Pancreas (tissue), 10 donors: Measurements from ENCODE around the gene UBIAD1. TPM values are rescaled to one million over a fixed set of nuclear protein-coding genes. Genes with fewer than 3 reads are reported as not detected.

Experiments used
- ATAC-seq, 4 donors: fragments of 200-7000 bp; cut with Tn5 transposase; one replicate each; pipeline versions ENCODE4 v1.8.0 to v1.9.1; 2020; ENCODE audit warnings: mild to moderate bottlenecking in 4 of 4, moderate library complexity in 4 of 4
- DNase-seq, 6 donors: peaks; one replicate each; pipeline ENCODE4 v3.0.0-alpha.2; 2020
- FAIRE-seq: peaks from 2 replicates; lab custom pipeline; 2012; peaks lifted over from hg19 to GRCh38; lab: Jason Lieb, UNC
- H3K27ac ChIP-seq, 4 donors: fragments of 200-600 bp; sonication (generic); 1 replicate in 3 of 4; 2 replicates in 1 of 4; pipeline versions ENCODE4 v1.5.0 to v1.8.0; 2020
- H3K27me3 ChIP-seq, 4 donors: fragments of 200-600 bp; one replicate each; pipeline ENCODE4 v1.8.0; 2021
- H3K36me3 ChIP-seq, 3 donors: fragments of 200-600 bp; sonication (generic) in 1 of 3; one replicate each; pipeline versions ENCODE4 v1.5.0 to v1.8.0; 2020 to 2021
- H3K4me1 ChIP-seq, 3 donors: fragments of 200-600 bp; one replicate each; pipeline ENCODE4 v1.8.0; 2021
- H3K4me3 ChIP-seq, 4 donors: fragments of 200-600 bp; sonication (generic) in 2 of 4; one replicate each; pipeline versions ENCODE4 v1.5.0 to v1.8.0; 2020 to 2021
- H3K9me3 ChIP-seq, 4 donors: fragments of 200-600 bp; one replicate each; pipeline ENCODE4 v1.8.0; 2021
- CTCF ChIP-seq, 4 donors: fragments of 200-600 bp; sonication (generic) in 3 of 4; IDR thresholded peaks; one replicate each; pipeline versions ENCODE4 v1.5.0 to v1.8.0; 2021; ENCODE audit warnings: antibody characterized with exemption in 4 of 4
- WGBS, 2 donors: extraction: QIAGEN DNeasy Blood & Tissue Kit; methylation state at CpG; one replicate each; pipeline ENCODE4 v1.1.7; 2013; 5-methylcytosine and 5-hydroxymethylcytosine counted together
- intact Hi-C, 3 donors: fragments of 100-400 bp; cut with DNase I; formaldehyde crosslinking; loops; one replicate each; pipeline versions ENCODE4 v1.11.1 to v1.14.2; 2022
- polyA plus RNA-seq, 2 donors: library from polyadenylated mRNA; stranded (reverse); fragments of 200-250 nt; gene quantifications; one replicate each; pipeline ENCODE4 v1.2.3, GENCODE V29; 2013
- total RNA-seq, 6 donors: library from RNA; stranded (reverse); fragmentation: NEBNext Ultra II Directional in 4 of 6; extraction: Animal tissue kit (Norgen Biotek cat#: 25700) in 4 of 6; gene quantifications; one replicate each; pipeline versions ENCODE4 v1.2.1 to v1.2.4, GENCODE V29; 2021 to 2023
- donor health status: healthy with polysubstance abuse.
- donor health status: DM: no; HTN: no; CAD: no; lungs with moderate emphysema.
- donor health status: DM: no; HTN: no; CAD: no.
- donor health status: control.
- donor health status: control.
- donor health status: Bipolar disorder and iron deficiency.
- donor health status: DM: yes; HTN: yes; CAD: no.
- donor health status: DM: no; HTN: no; CAD: no.
- donor health status: DM: no; HTN: no; CAD: no.
- donor health status: DM: yes; HTN: yes; CAD: no.

UBIAD1 gene
- total and polyA plus RNA-seq, 8 donors, result 3.7 to 13.9 (median 7.6) TPM

- ATAC-seq, result peak in 1 of 4 donors; percentile 43
- no peaks in the 10 kb centered on the region for H3K4me1 ChIP-seq
- no peaks in the 10 kb centered on the region for H3K36me3 ChIP-seq
- WGBS, 2 donors, result 9 to 12% methylated on average over 15 of the region's 15 CpGs
- TF ChIP-seq CTCF (IDR thresholded peaks at IDR 0.05), result peak in 2 of 4 donors; percentile 33 to 37
- peak in 1 of 6 donors; percentile 13 for DNase-seq
- intact Hi-C loops, result no loop called here
- no peak for FAIRE-seq
- no peak overlapping the region for H3K27ac ChIP-seq
- H3K9me3 ChIP-seq, result no peaks in the 10 kb centered on the region
- H3K4me3 ChIP-seq, result no peak overlapping the region
- H3K27me3 ChIP-seq, result no peaks in the 10 kb centered on the region
These were observed 47.3 kb downstream of the UBIAD1 start for GRCh38 chr1:11320153-11320936.

GRCh38 chr1:11321656-11322491, 48.9 kb downstream of the UBIAD1 start:
- ATAC-seq (no peak), FAIRE-seq (no peak), DNase-seq (no peak)
- no peaks in the 10 kb centered on the region for H3K36me3 ChIP-seq
- no peak overlapping the region for H3K27ac ChIP-seq
- H3K9me3 ChIP-seq, result no peaks in the 10 kb centered on the region
- no peak overlapping the region for H3K4me3 ChIP-seq
- intact Hi-C loops, result no loop called here
- no peak for TF ChIP-seq CTCF (IDR thresholded peaks at IDR 0.05)
- H3K27me3 ChIP-seq, result no peaks in the 10 kb centered on the region
- WGBS, 2 donors, result 52 to 68% methylated on average over 10 of the region's 10 CpGs
- no peaks in the 10 kb centered on the region for H3K4me1 ChIP-seq

- DNase-seq (no peak), ATAC-seq (no peak), FAIRE-seq (no peak)
- no peaks in the 10 kb centered on the region for H3K4me1 ChIP-seq
- intact Hi-C loops, result no loop called here
- H3K9me3 ChIP-seq, result no peaks in the 10 kb centered on the region
- no peak overlapping the region for H3K27ac ChIP-seq
- H3K4me3 ChIP-seq, result no peak overlapping the region
- no peaks in the 10 kb centered on the region for H3K27me3 ChIP-seq
- no peak for TF ChIP-seq CTCF (IDR thresholded peaks at IDR 0.05)
- WGBS, 2 donors, result 59 to 67% methylated on average over 17 of the region's 17 CpGs
- no peaks in the 10 kb centered on the region for H3K36me3 ChIP-seq
These were observed 51.7 kb downstream of the UBIAD1 start for GRCh38 chr1:11324567-11325165.

- Histone ChIP-seq H3K4me1 (no peaks in the 10 kb centered on the region), H3K36me3 (no peaks in the 10 kb centered on the region), H3K4me3 (no peak overlapping the region), H3K27me3 (no peaks in the 10 kb centered on the region), H3K9me3 (no peaks in the 10 kb centered on the region), H3K27ac (no peak overlapping the region)
- 70 to 73% methylated on average over 4 of the region's 4 CpGs for whole genome bisulfite sequencing, 2 donors
- DNase-seq (no peak), FAIRE-seq (no peak), ATAC-seq (no peak)
- intact Hi-C loops, result no loop called here
- no peak for TF ChIP-seq CTCF (IDR thresholded peaks at IDR 0.05)
These were observed 53.1 kb downstream of the UBIAD1 start for GRCh38 chr1:11326070-11326469.
